H1 (cell line): Measurements from ENCODE around the gene RAP1A. TPM values are rescaled to one million over a fixed set of nuclear protein-coding genes. Genes with fewer than 3 reads are reported as not detected.

Source experiments
- CTCF ChIA-PET: fragments of 300-600 bp; sonication (Branson Sonifier 250); formaldehyde crosslinking; loops from one replicate; lab custom pipeline; 2021; ENCODE audit not compliant: partially characterized antibody; lab: Charles Lee
- POLR2A ChIA-PET: fragments of 300-600 bp; sonication (Branson Sonifier 250); formaldehyde crosslinking; loops from one replicate; lab custom pipeline; 2021; ENCODE audit warnings: inconsistent platforms; ENCODE audit not compliant: partially characterized antibody; lab: Charles Lee
- DNase-seq, 2 experiments: peaks; one replicate each; pipeline versions ENCODE4 v3.0.0 to v3.0.0-alpha.2; 2010 to 2022; ENCODE audit warnings: low spot score in 2 of 2, low read depth in 1 of 2, mixed read lengths in 1 of 2
- FAIRE-seq: peaks from 2 replicates; lab custom pipeline; 2011; peaks lifted over from hg19 to GRCh38; lab: Jason Lieb, UNC
- H2AFZ ChIP-seq: 2 replicates; pipeline ENCODE4 v1.8.1; 2012; ENCODE audit warnings: low read length, inconsistent platforms
- H2AK5ac ChIP-seq: 2 replicates; pipeline ENCODE4 v1.6.1; 2013; ENCODE audit warnings: low read depth, low read length
- H2BK120ac ChIP-seq: replicated peaks from 2 replicates; pipeline ENCODE3; 2013; ENCODE audit warnings: low read depth, low read length, inconsistent platforms
- H2BK12ac ChIP-seq: 2 replicates; pipeline ENCODE4 v1.6.1; 2013; ENCODE audit warnings: low read depth, low read length
- H2BK15ac ChIP-seq: 2 replicates; pipeline ENCODE4 v1.6.1; 2013; ENCODE audit warnings: low read length
- H2BK20ac ChIP-seq: 2 replicates; pipeline ENCODE4 v1.6.1; 2013; ENCODE audit warnings: low read length
- H2BK5ac ChIP-seq: 2 replicates; pipeline ENCODE4 v1.6.1; 2013; ENCODE audit warnings: low read depth, low read length
- H3K14ac ChIP-seq: 2 replicates; pipeline ENCODE4 v1.6.1; 2013; ENCODE audit warnings: inconsistent platforms; ENCODE audit not compliant: insufficient read length
- H3K18ac ChIP-seq: 2 replicates; pipeline ENCODE4 v1.6.1; 2013; ENCODE audit warnings: low read length; ENCODE audit errors: extremely low read depth
- H3K23ac ChIP-seq: 2 replicates; pipeline ENCODE4 v1.6.1; 2013; ENCODE audit warnings: inconsistent platforms; ENCODE audit not compliant: insufficient read length
- H3K23me2 ChIP-seq: 2 replicates; pipeline ENCODE4 v1.6.1; 2013; ENCODE audit warnings: low read depth, low read length
- H3K27ac ChIP-seq: 2 replicates; pipeline ENCODE4 v1.6.1; 2011; ENCODE audit warnings: low read depth, low read length, inconsistent platforms
- H3K27me3 ChIP-seq, 4 experiments: replicated peaks in 1 of 4; 1 replicate in 1 of 4; 2 replicates in 3 of 4; pipeline versions ENCODE4 v1.6.1 to v1.8.1; 2011 to 2013; ENCODE audit warnings: low read length in 3 of 4, mild to moderate bottlenecking in 3 of 4, inconsistent platforms in 2 of 4, mixed read lengths in 2 of 4, moderate library complexity in 1 of 4; ENCODE audit not compliant: control insufficient read depth in 3 of 4, insufficient read depth in 3 of 4; ENCODE audit errors: extremely low read depth in 1 of 4
- H3K36me3 ChIP-seq, 4 experiments: 2 replicates each; pipeline versions ENCODE4 v1.6.1 to v1.8.1; 2011 to 2013; ENCODE audit warnings: mild to moderate bottlenecking in 4 of 4, low read length in 3 of 4, moderate library complexity in 2 of 4, control low read depth in 1 of 4, inconsistent platforms in 1 of 4; ENCODE audit not compliant: insufficient read depth in 4 of 4, control insufficient read depth in 2 of 4
- H3K4ac ChIP-seq: replicated peaks from 2 replicates; pipeline ENCODE3; 2013; ENCODE audit warnings: low read length, low read depth, mixed read lengths, inconsistent platforms; ENCODE audit not compliant: insufficient read length
- H3K4me1 ChIP-seq, 4 experiments: replicated peaks in 1 of 4; 1 replicate in 1 of 4; 2 replicates in 3 of 4; pipeline versions ENCODE4 v1.6.1 to v1.8.1; 2011 to 2013; ENCODE audit warnings: low read length in 3 of 4, inconsistent platforms in 2 of 4, mixed read lengths in 1 of 4; ENCODE audit not compliant: insufficient read depth in 4 of 4, control insufficient read depth in 3 of 4
- H3K4me2 ChIP-seq, 2 experiments: 2 replicates each; pipeline versions ENCODE4 v1.6.1 to v1.8.1; 2011 to 2013; ENCODE audit warnings: low read depth in 2 of 2, low read length in 2 of 2, control low read depth in 1 of 2, inconsistent platforms in 1 of 2, mild to moderate bottlenecking in 1 of 2; ENCODE audit not compliant: insufficient read depth in 1 of 2
- H3K4me3 ChIP-seq, 4 experiments: fragments of 200-600, 300-600 bp in 1 of 4; sonication (generic), shearing (Covaris generic), sonication (Bioruptor Twin) in 1 of 4; 2 replicates each; pipeline versions ENCODE4 v1.5.1 to v1.8.1; 2011 to 2016; ENCODE audit warnings: low read length in 4 of 4, low read depth in 3 of 4, control low read depth in 2 of 4, inconsistent platforms in 2 of 4, mild to moderate bottlenecking in 2 of 4, mixed read lengths in 1 of 4, moderate library complexity in 1 of 4; ENCODE audit not compliant: insufficient read depth in 2 of 4; ENCODE audit errors: extremely low read depth in 1 of 4
- H3K56ac ChIP-seq: replicated peaks from 2 replicates; pipeline ENCODE3; 2013; ENCODE audit warnings: low read depth, mild to moderate bottlenecking, mixed read lengths, low read length, inconsistent platforms; ENCODE audit not compliant: insufficient read length
- H3K79me1 ChIP-seq: 2 replicates; pipeline ENCODE4 v1.6.1; 2013; ENCODE audit warnings: low read depth, low read length, control low read depth
- H3K79me2 ChIP-seq, 2 experiments: 2 replicates each; pipeline versions ENCODE4 v1.6.1 to v1.8.1; 2012 to 2013; ENCODE audit warnings: low read length in 2 of 2, mild to moderate bottlenecking in 2 of 2, inconsistent platforms in 1 of 2; ENCODE audit not compliant: insufficient read depth in 2 of 2, control insufficient read depth in 1 of 2
- H3K9ac ChIP-seq, 4 experiments: replicated peaks in 1 of 4; 1 replicate in 1 of 4; 2 replicates in 3 of 4; pipeline versions ENCODE4 v1.6.1 to v1.8.1; 2011 to 2013; ENCODE audit warnings: low read depth in 3 of 4, low read length in 3 of 4, control low read depth in 2 of 4, mild to moderate bottlenecking in 2 of 4, moderate library complexity in 2 of 4, inconsistent platforms in 1 of 4; ENCODE audit errors: extremely low read depth in 1 of 4
- H3K9me3 ChIP-seq, 2 experiments: 2 replicates each; pipeline versions ENCODE4 v1.6.1 to v1.8.1; 2012 to 2013; ENCODE audit warnings: mild to moderate bottlenecking in 2 of 2, moderate library complexity in 2 of 2, control low read depth in 1 of 2, inconsistent platforms in 1 of 2, low read depth in 1 of 2, low read length in 1 of 2, mixed read lengths in 1 of 2; ENCODE audit not compliant: insufficient read depth in 2 of 2
- H4K20me1 ChIP-seq, 2 experiments: replicated peaks in 1 of 2; 2 replicates each; pipeline versions ENCODE3 to v1.8.1; 2011 to 2013; ENCODE audit warnings: inconsistent platforms in 2 of 2, low read length in 2 of 2, mild to moderate bottlenecking in 1 of 2; ENCODE audit not compliant: insufficient read depth in 2 of 2, control insufficient read depth in 1 of 2
- H4K5ac ChIP-seq: 2 replicates; pipeline ENCODE4 v1.6.1; 2013; ENCODE audit warnings: low read length, low read depth, mixed read lengths, inconsistent platforms; ENCODE audit not compliant: insufficient read length
- H4K8ac ChIP-seq: 2 replicates; pipeline ENCODE4 v1.8.0; 2013; ENCODE audit warnings: mild to moderate bottlenecking, moderate library complexity, low read length, inconsistent platforms; ENCODE audit not compliant: insufficient read depth; ENCODE audit errors: extremely low read depth
- H4K91ac ChIP-seq: replicated peaks from 2 replicates; pipeline ENCODE3; 2013; ENCODE audit warnings: low read length, mixed read lengths, inconsistent platforms; ENCODE audit not compliant: insufficient read length
- BRCA1 ChIP-seq: IDR thresholded peaks from 2 replicates; pipeline ENCODE4 v1.6.1; 2012; ENCODE audit warnings: low read depth, low read length, improper control_type of control experiment
- GABPA ChIP-seq: IDR thresholded peaks from 2 replicates; pipeline ENCODE4 v1.6.1; 2011; ENCODE audit warnings: mild to moderate bottlenecking, low read length, moderate library complexity, borderline replicate concordance; ENCODE audit not compliant: insufficient read depth
- KDM4A ChIP-seq: IDR thresholded peaks from one replicate; pipeline ENCODE4 v1.7.1; 2012; ENCODE audit warnings: low read depth, mild to moderate bottlenecking, moderate library complexity, low read length, inconsistent platforms; ENCODE audit not compliant: severe bottlenecking
- KDM5A ChIP-seq: fragments of 200-600 bp; IDR thresholded peaks from 2 replicates; pipeline ENCODE4 v1.7.1; 2012; ENCODE audit warnings: mild to moderate bottlenecking, low read length, inconsistent platforms, mixed read lengths
- PHF8 ChIP-seq: fragments of 200-600 bp; sonication (generic); conservative IDR thresholded peaks from 2 replicates; pipeline ENCODE4 v1.7.1; 2012; ENCODE audit warnings: low read depth, mild to moderate bottlenecking, inconsistent platforms, low read length, moderate library complexity
- WGBS, 2 experiments: shearing (Covaris generic) in 1 of 2; methylation state at CpG; one replicate each; pipeline versions ENCODE4 v1.1.6 to v1.1.7; 2013 to 2015; ENCODE audit warnings: low lambda C conversion rate in 2 of 2, mixed read lengths in 2 of 2, inconsistent platforms in 1 of 2, low coverage in 1 of 2, missing lambda C conversion rate in 1 of 2; ENCODE audit not compliant: insufficient replicate concordance in 2 of 2, insufficient coverage in 1 of 2, insufficient read length in 1 of 2; ENCODE audit errors: extremely low coverage in 1 of 2, missing lambda C conversion rate in 1 of 2; 5-methylcytosine and 5-hydroxymethylcytosine counted together
- polyA plus RNA-seq, 7 experiments: library from polyadenylated mRNA; depleted of rRNA in 3 of 7; stranded (reverse) in 5 of 7; unstranded in 2 of 7; fragments of >200 nt in 5 of 7; fragments of 200-250 nt in 2 of 7; gene quantifications; 1 replicate in 5 of 7; 2 replicates in 1 of 7; 4 replicates in 1 of 7; pipeline versions ENCODE4 v1.2.1 to v1.2.3, GENCODE V29; 2011 to 2013; ENCODE audit warnings: missing spikeins in 2 of 7, mixed read lengths in 2 of 7
- total RNA-seq: library from RNA; stranded (reverse); fragmentation: NEBNext Ultra II Directional; extraction: Animal tissue kit (Norgen Biotek cat#: 25700); gene quantifications from 2 replicates; pipeline ENCODE4 v1.2.1, GENCODE V29; 2021

Gene RAP1A
- total and polyA plus RNA-seq, 2 of the 8 experiments (the other 6 are each of a cell fraction or from before 2014, with no cell fraction given), result 10.9 to 35.8 TPM

DNA sequence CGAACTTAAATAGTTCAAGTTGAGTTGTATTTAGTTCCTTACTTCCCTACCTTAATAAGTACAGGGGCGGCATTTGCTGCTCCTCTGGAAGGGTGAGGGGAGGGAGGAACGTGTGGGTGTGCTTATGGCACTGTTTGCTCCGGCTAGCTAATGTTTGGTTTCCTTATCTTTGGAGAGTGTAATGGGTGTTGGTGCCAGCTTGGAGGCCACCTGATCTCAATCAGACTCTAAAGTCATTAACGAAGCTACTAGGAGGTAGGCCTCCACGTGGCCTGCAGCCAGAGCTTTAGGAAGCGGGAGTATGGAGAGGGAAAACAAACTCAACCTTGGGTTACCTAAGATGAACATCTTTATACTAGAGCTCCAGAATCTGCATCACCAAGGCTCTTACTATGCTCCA lies 43.0 kb upstream of the RAP1A start:
- Histone ChIP-seq H2BK120ac (no peak overlapping the region), H3K23me2 (no peaks in the 10 kb centered on the region), H3K79me2 (no peaks in the 10 kb centered on the region), H3K27ac (no peak overlapping the region), H3K4me1 (peaks cover 0 to 6% (median 2%) of the 10 kb centered on the region in 4 experiments; a peak in 3 of 7 replicates), H3K4me3 (no peak overlapping the region), H3K27me3 (no peaks in the 10 kb centered on the region), H3K23ac (no peak overlapping the region), H3K9ac (no peak overlapping the region), H3K18ac (no peak overlapping the region), H2BK15ac (no peak overlapping the region), H2BK5ac (no peak overlapping the region), H3K56ac (no peak overlapping the region), H2BK20ac (no peak overlapping the region), H2AK5ac (no peak overlapping the region), H4K8ac (no peak overlapping the region), H3K9me3 (no peaks in the 10 kb centered on the region), H4K5ac (no peak overlapping the region), H3K79me1 (no peaks in the 10 kb centered on the region), H4K20me1 (no peaks in the 10 kb centered on the region), H3K36me3 (no peaks in the 10 kb centered on the region), H2BK12ac (no peak overlapping the region), H4K91ac (no peak overlapping the region), H3K4me2 (no peak overlapping the region), H3K4ac (no peak overlapping the region), H3K14ac (no peak overlapping the region), H2AFZ (no peak overlapping the region; the same call in 1 of the 2 replicates)
- FAIRE-seq (no peak), DNase-seq (no peak)
- POLR2A ChIA-PET, result no interaction called here
- TF ChIP-seq PHF8 (no peak), BRCA1 (no peak), KDM4A (no peak), GABPA (no peak), KDM5A (no peak)
- WGBS, 2 experiments, result 90% methylated on average over 7 of the region's 7 CpGs; no CpG with 5 or more reads in 1 of the 2 experiments
- CTCF ChIA-PET, result interaction anchor here (0.9 to 1.2 kb wide), 4 partner anchors 10 to 144 kb away, joined by 3 to 4 read pairs (median 3); no protein-coding TSS in a partner anchor
